Activated gamma-delta T cell treated with anti-CD3 and anti-CD28 coated beads, Interleukin-2, amount 50 U/mL, for 16 hours (primary cell): ENCODE measurements around the gene HECW1.

Experiments
- DNase-seq: peaks from one replicate; pipeline ENCODE4 v3.0.0-alpha.2; 2020; ENCODE audit warnings: low read depth

Gene HECW1

DNA sequence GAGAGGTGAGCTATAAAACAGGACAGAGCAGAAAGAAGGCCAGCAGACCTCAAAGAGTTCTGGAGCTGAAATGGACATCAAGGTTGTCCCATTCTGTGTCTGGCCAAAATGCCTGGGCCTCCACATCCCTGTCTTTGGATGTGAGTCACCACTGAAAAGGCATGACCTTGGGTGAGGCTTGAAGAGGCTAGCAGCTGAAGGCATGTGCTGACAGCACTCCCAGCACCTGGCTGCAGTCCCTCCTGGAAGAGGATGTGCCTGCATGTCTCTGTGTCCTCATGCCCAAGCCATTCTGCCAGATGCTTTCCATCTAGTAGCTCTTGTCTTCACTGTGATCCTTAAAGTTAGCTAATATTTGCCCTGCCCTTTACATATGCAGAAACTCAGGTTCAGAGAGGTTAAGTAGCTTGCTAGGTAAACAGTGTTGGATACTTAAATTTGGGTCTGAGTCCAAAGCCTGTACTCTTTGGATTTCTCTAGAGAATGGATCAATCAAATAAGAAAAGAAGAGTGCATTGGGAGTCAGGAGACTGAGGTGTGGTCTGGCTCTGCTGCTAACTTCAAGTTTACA, 35.8 kb downstream of the HECW1 start:
- DNase-seq, result no peak

DNA sequence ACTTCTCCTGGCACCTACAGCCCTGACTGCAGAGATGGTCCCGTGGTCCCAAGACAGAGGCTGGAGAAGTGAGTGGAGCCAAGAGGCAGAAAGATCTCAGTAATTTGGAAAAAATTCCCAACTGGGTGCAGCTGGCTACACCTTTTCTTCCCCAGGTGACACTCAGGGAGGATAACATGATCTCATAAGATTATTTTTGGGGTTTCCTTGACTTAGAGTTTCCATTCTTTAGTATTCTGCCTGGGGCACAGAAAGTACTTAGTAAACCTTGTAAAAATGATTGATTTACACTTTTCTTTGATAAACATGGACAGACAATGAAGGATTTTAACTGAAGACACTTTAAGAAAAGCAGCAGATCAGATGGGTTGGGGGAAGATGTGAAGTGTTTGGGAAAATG, 38.6 kb downstream of the HECW1 start:
- DNase-seq, result no peak

DNA sequence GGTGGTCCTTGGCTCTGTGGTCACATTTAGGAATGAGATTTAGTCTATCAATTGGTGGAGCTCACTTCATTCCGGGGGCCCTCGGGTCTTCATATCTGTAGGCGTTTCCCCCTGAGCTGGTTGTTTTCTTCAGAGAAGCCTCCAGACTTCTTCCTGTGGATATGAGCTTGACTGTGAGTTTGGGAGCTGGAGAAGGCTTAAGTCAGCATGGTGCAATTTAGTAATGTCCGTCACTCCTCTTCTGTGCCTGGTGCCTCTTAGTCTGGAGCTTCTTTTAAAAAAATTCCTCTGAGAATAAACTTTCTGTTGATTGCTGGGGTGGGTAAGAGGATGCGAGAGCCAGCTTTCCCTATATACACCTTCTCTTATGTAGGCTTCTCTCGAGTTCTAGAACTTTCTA, 40.2 kb downstream of the HECW1 start:
- DNase-seq, result no peak

DNA sequence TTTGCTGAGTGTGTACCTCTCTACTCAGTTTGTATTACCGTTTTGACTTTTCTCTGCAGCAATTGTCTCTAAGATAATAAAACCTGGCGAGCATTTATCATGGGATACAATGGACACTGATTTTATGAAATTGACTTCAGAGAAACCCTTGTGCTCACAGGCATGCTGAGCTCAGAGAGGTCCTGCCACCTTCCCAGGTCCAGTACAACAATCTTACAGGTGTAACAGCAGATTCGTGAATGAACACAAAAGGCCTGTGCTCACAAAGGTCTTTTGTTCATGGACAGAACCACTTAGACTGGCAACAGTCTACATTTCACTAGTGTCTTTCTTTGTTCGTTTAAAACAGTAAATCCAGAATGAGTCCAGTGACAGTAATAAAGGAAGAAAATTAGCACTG, 43.2 kb downstream of the HECW1 start:
- DNase-seq, result no peak

DNA sequence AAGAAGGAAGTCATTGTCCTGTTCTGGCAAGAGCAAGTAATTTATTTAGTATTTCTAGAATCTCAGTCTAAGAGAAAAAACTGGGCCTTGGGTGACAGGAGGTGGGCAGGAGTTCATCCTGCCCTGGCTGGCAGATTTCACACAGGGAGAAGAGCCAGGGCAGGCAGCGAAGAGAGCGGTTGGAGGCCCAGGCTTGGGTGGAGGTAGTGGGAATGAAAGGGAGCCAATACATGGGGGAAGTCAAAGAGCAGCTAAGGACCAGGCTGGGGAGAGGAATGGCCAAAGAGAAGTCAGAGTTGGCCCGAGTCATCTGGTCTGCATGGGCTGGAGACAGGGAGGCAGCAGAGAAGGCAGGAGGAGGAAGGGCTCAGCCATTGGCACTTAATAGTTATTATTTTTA, 51.4 kb downstream of the HECW1 start:
- no peak for DNase-seq

DNA sequence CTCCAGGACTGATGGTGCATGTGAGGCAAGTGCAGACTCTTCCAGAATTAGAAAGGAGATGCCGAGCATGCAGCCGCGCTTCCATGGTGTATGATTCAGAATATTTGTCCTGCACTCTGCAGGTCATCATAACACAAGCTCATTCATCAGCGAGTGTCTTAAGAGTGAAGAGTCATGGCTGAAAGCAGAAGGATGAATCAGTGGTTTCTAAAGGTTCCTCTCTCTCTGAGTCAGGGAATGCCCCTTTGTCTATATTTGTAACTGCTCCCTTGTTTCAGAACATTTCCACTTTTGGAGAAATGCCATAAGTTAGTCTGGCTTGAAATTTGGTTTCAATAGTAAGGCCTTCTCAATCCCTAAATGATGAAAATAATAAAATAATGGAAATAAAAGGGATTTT, 52.3 kb downstream of the HECW1 start:
- no peak for DNase-seq

DNA sequence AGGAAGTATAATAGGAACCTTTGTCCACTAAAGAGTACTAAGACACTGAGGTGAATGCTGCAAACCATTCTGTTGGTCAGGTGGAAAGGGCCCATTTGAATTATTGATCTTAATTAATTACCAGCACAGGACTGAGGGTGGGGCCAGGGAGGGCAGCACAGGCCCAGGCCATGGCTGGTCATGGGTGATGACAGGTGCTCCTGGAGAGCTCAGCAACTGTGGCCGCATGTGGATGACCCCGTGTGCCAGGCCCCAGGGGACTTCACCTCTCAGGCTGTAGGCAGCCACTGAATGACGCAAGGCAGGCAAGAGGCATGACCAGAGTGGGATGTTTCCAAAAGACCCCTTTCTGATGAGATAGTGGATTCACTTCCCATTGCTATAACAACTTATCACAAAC, 54.2 kb downstream of the HECW1 start:
- DNase-seq, result no peak

DNA sequence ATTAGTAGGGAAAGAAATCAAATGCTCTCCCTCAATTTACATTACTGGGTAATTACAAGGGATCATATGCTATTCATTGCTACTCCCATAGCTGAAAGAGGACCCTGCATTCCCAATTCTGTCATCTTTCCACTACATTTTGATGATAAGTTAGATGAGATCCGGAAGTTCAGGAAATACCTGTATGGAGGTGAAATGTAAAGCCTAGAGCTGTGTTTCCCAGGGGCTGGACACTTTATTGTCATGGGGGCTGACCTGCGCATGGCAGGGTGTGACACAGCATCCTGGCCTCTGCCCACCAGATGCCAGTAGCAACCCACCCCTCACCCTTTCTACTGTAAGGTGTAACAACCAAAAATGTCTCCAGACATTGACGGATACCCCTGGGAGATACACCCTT, 56.6 kb downstream of the HECW1 start:
- no peak for DNase-seq

DNA sequence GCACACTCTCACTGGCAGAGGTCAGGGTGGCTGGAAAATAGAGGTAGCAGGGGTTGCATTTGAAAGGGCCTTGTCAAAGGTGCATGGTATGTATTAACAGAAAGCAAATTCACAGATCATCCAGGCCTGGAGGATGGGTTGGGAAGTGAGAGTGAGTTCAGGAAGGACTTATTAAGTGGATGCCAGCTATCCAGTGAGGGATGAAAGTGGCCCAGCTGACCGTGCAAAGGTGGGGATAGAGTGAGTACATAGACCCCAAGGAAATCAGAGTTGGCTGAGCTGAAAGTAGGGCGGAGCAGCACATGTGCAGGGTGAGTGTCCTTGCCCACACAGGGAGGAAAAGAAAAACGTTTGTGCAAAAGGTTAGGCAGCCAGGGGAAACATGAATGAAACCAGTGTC, 58.1 kb downstream of the HECW1 start:
- no peak for DNase-seq

DNA sequence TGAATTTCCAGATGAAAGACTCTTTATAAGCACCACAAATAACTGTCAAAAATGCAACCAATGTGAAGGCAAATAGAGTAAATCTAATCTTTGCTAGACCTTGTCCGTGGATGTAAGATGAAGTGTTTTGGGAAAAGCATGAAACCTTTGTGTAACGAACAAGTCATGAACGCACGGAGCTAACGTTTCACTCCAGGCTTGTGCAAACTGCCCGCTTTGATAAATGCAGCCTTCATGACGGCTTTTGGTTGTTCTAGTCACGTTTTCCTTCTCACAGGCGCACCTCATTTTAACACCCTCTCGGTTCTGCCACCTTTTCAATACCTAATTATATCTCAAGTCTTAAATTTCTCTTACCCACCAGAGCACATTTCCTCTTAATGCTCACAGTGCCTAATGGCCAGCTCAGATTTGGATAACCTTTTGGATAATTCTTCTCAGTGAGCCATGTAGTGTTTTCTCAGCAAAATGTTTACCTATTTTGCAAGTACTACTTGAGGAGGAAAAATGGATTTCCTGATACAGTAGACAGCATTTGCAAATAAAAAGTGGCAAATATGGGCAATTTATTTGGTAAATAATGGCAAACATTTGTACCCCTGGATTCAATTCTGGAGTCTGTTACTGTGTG, 63.2 kb downstream of the HECW1 start:
- DNase-seq, result no peak

DNA sequence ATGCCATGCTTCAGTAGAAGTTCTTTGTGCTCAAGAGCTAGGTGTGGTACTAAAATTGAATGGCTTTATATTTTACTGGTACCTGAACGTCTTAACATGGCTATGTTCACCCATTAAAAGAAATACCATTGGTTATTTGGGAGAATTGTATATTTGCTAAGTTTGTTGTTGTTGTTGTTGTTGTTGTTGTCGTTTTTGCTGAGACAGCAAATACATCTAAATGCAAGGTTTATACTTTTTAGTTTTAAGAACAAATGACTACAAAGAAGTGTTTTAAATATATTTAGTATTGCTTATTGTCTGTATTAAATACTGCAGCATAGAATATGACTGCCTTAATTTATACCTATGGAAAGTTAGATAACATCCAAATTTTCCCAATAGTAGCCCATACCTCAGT, 66.9 kb downstream of the HECW1 start:
- DNase-seq, result no peak

DNA sequence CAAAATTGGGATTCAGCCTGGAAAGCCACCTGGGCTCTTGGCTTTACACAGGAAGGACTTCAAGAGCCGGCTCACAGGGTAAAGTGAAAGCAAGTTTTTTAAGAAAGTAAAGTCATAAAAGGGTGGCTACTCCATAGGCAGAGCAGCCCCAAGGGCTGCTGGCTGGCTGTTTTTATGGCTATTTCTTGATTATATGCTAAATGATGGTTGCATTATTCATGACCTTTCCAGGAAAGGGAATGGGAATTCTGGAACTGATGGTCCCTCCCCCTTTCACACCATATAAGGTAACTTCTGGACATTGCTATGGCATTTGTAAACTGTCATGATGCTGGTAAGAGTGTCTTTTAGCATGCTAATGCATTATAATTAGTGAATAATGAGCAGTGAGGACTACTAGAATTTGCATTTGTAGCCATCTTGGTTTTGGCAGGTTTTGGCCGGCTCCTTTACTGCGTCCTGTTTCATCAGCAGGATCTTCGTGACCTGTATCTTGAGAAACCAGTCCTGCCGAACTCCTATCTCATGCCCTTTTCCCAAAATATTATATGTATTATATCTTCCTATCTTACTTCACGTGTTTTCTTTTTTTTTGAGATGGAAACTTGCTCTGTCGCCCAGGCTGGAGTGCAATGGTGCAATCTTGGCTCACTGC, 80.5 kb downstream of the HECW1 start:
- DNase-seq, result no peak

DNA sequence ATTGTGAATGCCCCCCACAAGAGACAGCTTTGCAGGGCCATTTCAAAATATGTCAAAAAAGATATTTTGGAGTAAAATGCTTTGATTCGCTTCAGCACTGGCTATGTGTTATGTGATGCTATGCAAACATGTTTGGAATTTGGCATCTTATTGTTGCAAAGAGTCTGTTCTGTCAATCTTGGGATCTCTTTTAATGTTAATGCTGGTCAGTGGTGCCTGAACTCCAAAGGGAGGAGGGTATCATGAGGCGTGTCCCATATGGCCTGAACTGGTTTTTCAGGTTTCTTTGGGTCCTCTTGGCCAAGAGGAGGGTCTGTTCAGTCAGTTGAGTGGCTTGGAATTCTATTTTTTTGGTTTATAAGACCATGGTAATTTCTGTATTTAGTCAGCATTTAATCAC, 81.4 kb downstream of the HECW1 start:
- DNase-seq, result no peak

DNA sequence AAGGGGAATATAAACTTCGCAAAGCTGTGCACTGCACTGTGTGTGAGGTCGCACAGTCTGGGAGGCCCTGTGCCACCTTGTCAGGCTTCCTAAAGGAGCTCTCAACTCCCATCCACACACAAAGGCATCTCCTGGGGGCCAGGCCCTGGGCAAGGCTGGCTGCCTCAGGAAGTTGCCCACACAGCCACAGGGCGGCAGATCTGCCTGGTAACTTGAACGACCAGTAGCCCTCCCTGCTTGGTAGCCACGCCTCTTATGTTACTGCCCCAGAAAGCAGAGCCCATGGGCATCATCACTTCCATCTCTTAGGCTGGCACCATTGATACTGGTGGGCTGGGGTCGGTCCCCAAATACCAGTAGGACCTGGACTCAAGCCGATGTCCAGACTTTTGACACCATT, 82.8 kb downstream of the HECW1 start:
- no peak for DNase-seq

DNA sequence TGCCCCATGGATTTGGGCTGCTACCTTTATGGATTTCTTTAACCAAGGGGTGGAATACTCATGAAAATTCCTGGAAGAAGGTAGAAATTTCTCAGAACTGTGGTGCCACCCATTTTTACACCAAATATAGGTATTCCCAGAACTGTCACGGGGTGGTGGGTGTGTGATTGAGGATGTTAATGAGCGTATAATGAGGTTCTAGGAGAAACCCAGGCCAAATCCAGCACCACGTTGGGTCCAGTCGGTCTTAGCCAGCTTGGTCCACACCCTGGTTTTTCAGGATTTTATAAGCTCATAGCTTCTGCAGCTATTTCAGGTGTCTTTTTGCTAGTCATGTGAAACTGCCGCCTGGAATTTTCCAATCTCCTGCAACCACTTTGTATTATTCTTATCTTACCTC, 83.3 kb downstream of the HECW1 start:
- DNase-seq, result no peak

DNA sequence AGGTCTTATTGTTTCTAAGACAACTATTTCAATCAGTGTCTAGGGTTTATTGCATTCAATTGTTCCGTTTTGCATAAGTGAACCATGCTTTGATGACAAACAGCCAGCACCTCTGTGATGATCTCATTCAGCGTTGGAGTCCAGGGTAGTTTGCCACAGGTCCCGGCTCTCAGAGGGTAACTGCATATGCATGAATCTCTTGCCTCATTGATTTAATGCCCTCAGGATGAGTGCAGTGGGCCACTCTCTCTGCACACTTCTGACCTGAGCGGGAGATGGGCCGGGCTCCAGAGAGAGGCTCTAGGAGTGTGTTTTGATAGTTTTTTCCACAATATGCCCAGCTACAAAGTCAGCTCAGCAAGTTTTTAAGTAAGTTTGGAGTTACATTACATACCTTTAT, 83.9 kb downstream of the HECW1 start:
- DNase-seq, result no peak

DNA sequence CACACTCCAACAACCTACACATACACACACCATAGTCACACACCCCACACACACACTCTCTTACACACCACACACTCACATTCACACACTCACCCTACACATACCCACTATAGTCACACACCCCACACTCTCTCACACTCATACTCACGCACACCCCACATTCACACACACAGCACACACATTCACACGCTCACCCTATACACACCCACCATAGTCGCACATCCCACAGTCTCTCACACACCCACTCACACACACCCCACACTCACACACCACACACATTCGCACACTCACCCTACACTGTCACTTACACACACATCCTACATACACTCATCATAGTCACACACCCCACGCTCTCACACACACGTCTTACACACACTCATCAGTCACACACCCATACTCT, 85.6 kb downstream of the HECW1 start:
- DNase-seq, result no peak

DNA sequence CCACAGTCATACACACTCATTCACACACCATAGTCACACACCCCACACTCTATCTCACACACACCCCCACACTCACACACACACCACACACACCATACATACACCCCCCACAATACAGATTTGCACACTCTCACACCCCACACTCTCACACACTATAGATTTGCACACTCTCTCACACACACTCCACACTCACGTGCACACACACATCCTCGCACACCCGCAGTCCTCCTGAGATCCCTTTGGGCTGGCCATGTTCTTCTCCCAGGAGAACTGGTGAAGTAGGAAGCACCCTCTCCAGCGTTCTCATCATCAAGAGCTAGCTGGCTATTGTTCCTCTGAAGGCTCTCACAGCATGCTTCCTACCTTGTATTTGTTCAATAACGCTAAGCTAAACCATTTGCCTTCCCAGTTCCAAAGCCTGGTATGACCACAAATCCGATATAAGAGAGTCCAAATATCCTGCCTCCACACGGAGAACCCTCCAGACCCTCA, 86.2 kb downstream of the HECW1 start:
- no peak for DNase-seq

DNA sequence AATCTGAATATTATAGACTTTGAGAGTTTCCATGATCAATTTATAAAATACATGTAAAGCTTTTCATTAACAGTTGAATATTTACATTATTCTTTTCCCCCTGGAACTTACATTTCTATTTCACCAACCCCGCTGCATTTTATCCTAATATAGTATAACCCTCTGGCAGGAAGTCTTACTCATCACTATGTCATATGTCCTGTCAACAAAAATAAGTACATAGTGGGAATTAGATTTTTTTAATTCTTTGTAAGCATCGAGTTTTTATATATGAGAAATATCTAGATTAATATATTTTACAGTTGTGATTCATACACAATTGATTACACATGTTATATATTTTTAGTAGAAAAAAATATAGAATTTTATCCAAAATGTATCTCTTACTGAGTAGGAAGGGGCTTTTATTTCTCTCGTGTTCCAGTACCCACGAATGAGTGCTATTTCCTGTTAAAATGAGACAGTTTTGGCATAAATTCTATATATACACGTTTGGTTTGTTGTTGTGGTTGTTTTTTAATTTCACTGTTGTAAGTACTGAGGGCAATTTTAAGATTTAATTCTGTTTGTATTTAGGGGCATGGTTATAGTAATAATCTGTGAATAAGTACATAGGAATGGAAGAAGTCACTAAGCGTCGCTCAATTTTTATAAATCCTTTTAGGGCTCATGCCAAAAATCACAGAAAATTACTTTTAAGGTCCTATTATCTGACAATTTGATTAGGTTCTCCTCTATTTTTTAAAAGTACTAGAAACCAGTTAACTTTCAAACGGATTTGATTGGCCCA, 87.1 kb downstream of the HECW1 start:
- DNase-seq, result no peak

DNA sequence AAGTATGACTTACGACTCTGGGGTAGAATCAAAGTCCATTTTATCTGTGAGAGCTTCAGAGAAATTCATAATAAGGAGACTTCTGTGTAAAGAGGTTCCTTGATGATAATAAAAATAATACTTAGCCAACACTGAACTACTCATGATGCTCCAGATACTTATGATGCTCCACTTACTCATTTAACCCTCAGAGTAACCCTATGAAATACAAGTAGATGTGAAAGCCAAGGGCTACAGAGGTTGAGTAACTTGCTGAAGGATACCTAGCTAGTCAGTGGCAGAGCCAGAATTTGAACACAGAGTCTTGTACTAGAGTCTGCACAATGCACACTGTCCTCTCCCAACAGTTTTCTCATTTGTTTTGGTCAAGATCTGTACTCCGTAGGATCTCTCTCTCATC, 89.5 kb downstream of the HECW1 start:
- no peak for DNase-seq

DNA sequence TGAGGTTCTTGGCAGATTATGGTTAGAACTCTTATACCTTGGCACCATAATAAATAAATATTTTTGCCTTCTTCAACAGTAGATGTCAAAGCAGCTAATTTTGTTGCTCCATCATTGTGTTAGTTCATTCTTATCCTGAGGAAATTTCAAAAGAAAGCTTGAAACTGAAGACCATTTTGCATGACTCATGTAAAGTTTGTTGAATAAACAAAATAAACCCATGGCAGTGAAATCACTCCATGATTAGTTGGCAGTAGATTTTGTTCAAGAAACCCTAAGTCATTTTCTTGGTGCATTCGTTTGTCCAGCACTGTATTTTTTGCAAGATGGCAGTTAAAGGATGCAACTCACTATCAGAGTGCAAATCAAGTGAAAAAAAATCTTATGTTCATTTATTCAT, 91.6 kb downstream of the HECW1 start:
- DNase-seq, result no peak

DNA sequence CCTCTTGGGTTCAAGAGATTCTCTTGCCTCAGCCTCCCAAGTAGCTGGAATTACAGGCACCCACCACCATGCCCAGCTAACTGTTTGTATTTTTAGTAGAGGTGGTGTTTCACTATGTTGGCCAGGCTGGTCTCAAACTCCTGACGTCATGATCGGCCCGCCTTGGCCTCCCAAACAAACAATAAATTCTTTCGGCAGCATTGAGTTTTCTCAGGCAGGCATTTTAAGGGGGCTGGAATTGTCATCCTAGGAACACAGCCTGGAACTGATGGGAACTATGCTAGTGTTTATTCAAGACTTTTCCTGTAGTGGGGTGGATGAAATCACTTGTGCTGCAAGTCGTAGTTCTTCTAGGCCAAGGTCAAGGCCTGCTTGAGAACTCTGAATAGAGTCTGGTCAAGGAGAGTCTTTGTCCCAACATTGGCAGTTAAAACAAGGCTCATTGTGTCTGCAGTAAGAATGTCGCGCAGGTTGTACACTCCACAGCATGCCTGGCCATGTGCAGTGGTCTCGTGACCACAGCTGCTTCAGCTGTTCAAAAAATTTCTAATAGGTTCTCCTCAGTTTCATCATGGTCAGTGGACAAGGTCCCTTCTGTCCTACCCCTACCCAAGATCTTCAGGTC, 92.8 kb downstream of the HECW1 start:
- no peak for DNase-seq

DNA sequence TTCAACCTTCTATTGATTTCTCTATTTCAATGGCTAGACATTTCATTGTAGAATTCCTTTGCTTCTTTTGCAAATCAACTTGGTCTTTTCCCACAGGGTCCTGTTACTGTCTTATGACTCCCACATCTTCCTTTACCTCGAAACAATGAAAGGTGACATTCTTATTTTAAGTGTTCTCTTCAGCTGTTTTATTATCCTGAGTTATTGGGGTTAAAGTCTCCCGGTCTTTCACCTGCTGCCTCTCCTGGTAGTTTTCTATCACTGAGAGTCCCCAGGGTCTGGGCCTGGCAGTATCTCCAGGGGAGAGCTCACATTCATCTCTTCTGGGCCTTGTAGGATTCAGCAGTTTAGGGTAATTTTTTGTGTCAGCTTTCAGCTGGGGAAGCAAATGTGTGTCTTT, 95.8 kb downstream of the HECW1 start:
- no peak for DNase-seq
